ENCODE results near the gene MYO1B.

Gene MYO1B

GRCh38 chr2:191222952-191223351 is 22.3 kb upstream of the MYO1B start:
- Histone ChIP-seq H3K27ac (ENCODE audit: low read depth, low read length) (peak overlapping the region; percentile 32), H3K9me3 (ENCODE audit: control insufficient read depth in 5 of 5, low read length in 5 of 5) (no peaks in the 10 kb centered on the region), H3K9ac (ENCODE audit: low read length in 5 of 5) (no peak overlapping the region), H3K36me3 (ENCODE audit: control insufficient read depth in 5 of 5, insufficient read depth in 5 of 5, low read length in 5 of 5) (no peaks in the 10 kb centered on the region), H3K4me3 (ENCODE audit: low read depth in 1 of 5, low read length in 5 of 5) (no peak overlapping the region), H3K27me3 (ENCODE audit: control insufficient read depth in 5 of 5, insufficient read depth in 4 of 5, low read length in 5 of 5) (no peaks in the 10 kb centered on the region), H3K4me1 (ENCODE audit: control insufficient read depth in 5 of 5, insufficient read depth in 5 of 5, low read length in 5 of 5) (peaks cover 7 to 19% (median 13%) of the 10 kb centered on the region in 5 donors)

- Histone ChIP-seq H3K9ac (ENCODE audit: low read length in 5 of 5) (no peak overlapping the region), H3K4me3 (ENCODE audit: low read depth in 1 of 5, low read length in 5 of 5) (no peak overlapping the region), H3K27me3 (ENCODE audit: control insufficient read depth in 5 of 5, insufficient read depth in 4 of 5, low read length in 5 of 5) (no peaks in the 10 kb centered on the region), H3K27ac (ENCODE audit: low read depth, low read length) (no peak overlapping the region), H3K36me3 (ENCODE audit: control insufficient read depth in 5 of 5, insufficient read depth in 5 of 5, low read length in 5 of 5) (no peaks in the 10 kb centered on the region), H3K9me3 (ENCODE audit: control insufficient read depth in 5 of 5, low read length in 5 of 5) (no peaks in the 10 kb centered on the region), H3K4me1 (ENCODE audit: control insufficient read depth in 5 of 5, insufficient read depth in 5 of 5, low read length in 5 of 5) (peaks cover 7 to 23% (median 17%) of the 10 kb centered on the region in 5 donors)
Measured at GRCh38 chr2:191225126-191225525, 20.1 kb upstream of the MYO1B start.

- Histone ChIP-seq H3K9ac (ENCODE audit: low read length in 5 of 5) (no peak overlapping the region), H3K4me1 (ENCODE audit: control insufficient read depth in 5 of 5, insufficient read depth in 5 of 5, low read length in 5 of 5) (peaks cover 7 to 23% (median 17%) of the 10 kb centered on the region in 5 donors), H3K27ac (ENCODE audit: low read depth, low read length) (no peak overlapping the region), H3K4me3 (ENCODE audit: low read depth in 1 of 5, low read length in 5 of 5) (no peak overlapping the region), H3K27me3 (ENCODE audit: control insufficient read depth in 5 of 5, insufficient read depth in 4 of 5, low read length in 5 of 5) (no peaks in the 10 kb centered on the region), H3K9me3 (ENCODE audit: control insufficient read depth in 5 of 5, low read length in 5 of 5) (no peaks in the 10 kb centered on the region), H3K36me3 (ENCODE audit: control insufficient read depth in 5 of 5, insufficient read depth in 5 of 5, low read length in 5 of 5) (no peaks in the 10 kb centered on the region)
Measured at GRCh38 chr2:191225690-191226089, 19.5 kb upstream of the MYO1B start.

- Histone ChIP-seq H3K9me3 (ENCODE audit: control insufficient read depth in 5 of 5, low read length in 5 of 5) (no peaks in the 10 kb centered on the region), H3K9ac (ENCODE audit: low read length in 5 of 5) (no peak overlapping the region), H3K4me1 (ENCODE audit: control insufficient read depth in 5 of 5, insufficient read depth in 5 of 5, low read length in 5 of 5) (peaks cover 7 to 23% (median 17%) of the 10 kb centered on the region in 5 donors), H3K36me3 (ENCODE audit: control insufficient read depth in 5 of 5, insufficient read depth in 5 of 5, low read length in 5 of 5) (no peaks in the 10 kb centered on the region), H3K27ac (ENCODE audit: low read depth, low read length) (no peak overlapping the region), H3K4me3 (ENCODE audit: low read depth in 1 of 5, low read length in 5 of 5) (no peak overlapping the region), H3K27me3 (ENCODE audit: control insufficient read depth in 5 of 5, insufficient read depth in 4 of 5, low read length in 5 of 5) (no peaks in the 10 kb centered on the region)
Measured at GRCh38 chr2:191226196-191226595, 19.0 kb upstream of the MYO1B start.

- H3K27me3 ChIP-seq (ENCODE audit: control insufficient read depth in 5 of 5, insufficient read depth in 4 of 5, low read length in 5 of 5) = no peaks in the 10 kb centered on the region
- H3K4me1 ChIP-seq (ENCODE audit: control insufficient read depth in 5 of 5, insufficient read depth in 5 of 5, low read length in 5 of 5) = peaks cover 0 to 16% (median 12%) of the 10 kb centered on the region in 5 donors
- H3K4me3 ChIP-seq (ENCODE audit: low read depth in 1 of 5, low read length in 5 of 5) = no peak overlapping the region
- H3K27ac ChIP-seq (ENCODE audit: low read depth, low read length) = no peak overlapping the region
- no peaks in the 10 kb centered on the region for H3K9me3 ChIP-seq (ENCODE audit: control insufficient read depth in 5 of 5, low read length in 5 of 5)
- no peaks in the 10 kb centered on the region for H3K36me3 ChIP-seq (ENCODE audit: control insufficient read depth in 5 of 5, insufficient read depth in 5 of 5, low read length in 5 of 5)
- H3K9ac ChIP-seq (ENCODE audit: low read length in 5 of 5) = no peak overlapping the region
Measured at GRCh38 chr2:191228333-191228732, 16.9 kb upstream of the MYO1B start.

- Histone ChIP-seq H3K4me1 (ENCODE audit: control insufficient read depth in 5 of 5, insufficient read depth in 5 of 5, low read length in 5 of 5) (peaks cover 0 to 16% (median 11%) of the 10 kb centered on the region in 5 donors), H3K27me3 (ENCODE audit: control insufficient read depth in 5 of 5, insufficient read depth in 4 of 5, low read length in 5 of 5) (no peaks in the 10 kb centered on the region), H3K27ac (ENCODE audit: low read depth, low read length) (no peak overlapping the region)
Measured at GRCh38 chr2:191228861-191229260, 16.3 kb upstream of the MYO1B start.

GRCh38 chr2:191230174-191230573 is 15.0 kb upstream of the MYO1B start:
- Histone ChIP-seq H3K9ac (ENCODE audit: low read length in 5 of 5) (no peak overlapping the region), H3K36me3 (ENCODE audit: control insufficient read depth in 5 of 5, insufficient read depth in 5 of 5, low read length in 5 of 5) (no peaks in the 10 kb centered on the region), H3K9me3 (ENCODE audit: control insufficient read depth in 5 of 5, low read length in 5 of 5) (no peaks in the 10 kb centered on the region), H3K27ac (ENCODE audit: low read depth, low read length) (no peak overlapping the region), H3K4me3 (ENCODE audit: low read depth in 1 of 5, low read length in 5 of 5) (no peak overlapping the region), H3K27me3 (ENCODE audit: control insufficient read depth in 5 of 5, insufficient read depth in 4 of 5, low read length in 5 of 5) (no peaks in the 10 kb centered on the region), H3K4me1 (ENCODE audit: control insufficient read depth in 5 of 5, insufficient read depth in 5 of 5, low read length in 5 of 5) (peaks cover 0 to 16% (median 11%) of the 10 kb centered on the region in 5 donors)

More at GRCh38 chr2:191228861-191229260, 16.3 kb upstream of the MYO1B start:
- Histone ChIP-seq H3K36me3 (ENCODE audit: control insufficient read depth in 5 of 5, insufficient read depth in 5 of 5, low read length in 5 of 5) (no peaks in the 10 kb centered on the region), H3K9me3 (ENCODE audit: control insufficient read depth in 5 of 5, low read length in 5 of 5) (no peaks in the 10 kb centered on the region), H3K9ac (ENCODE audit: low read length in 5 of 5) (no peak overlapping the region), H3K4me3 (ENCODE audit: low read depth in 1 of 5, low read length in 5 of 5) (no peak overlapping the region)

GRCh38 chr2:191231995-191232394 is 13.2 kb upstream of the MYO1B start:
- Histone ChIP-seq H3K36me3 (ENCODE audit: control insufficient read depth in 5 of 5, insufficient read depth in 5 of 5, low read length in 5 of 5) (no peaks in the 10 kb centered on the region), H3K4me1 (ENCODE audit: control insufficient read depth in 5 of 5, insufficient read depth in 5 of 5, low read length in 5 of 5) (peaks cover 0 to 13% (median 8%) of the 10 kb centered on the region in 5 donors), H3K27me3 (ENCODE audit: control insufficient read depth in 5 of 5, insufficient read depth in 4 of 5, low read length in 5 of 5) (no peaks in the 10 kb centered on the region), H3K9ac (ENCODE audit: low read length in 5 of 5) (no peak overlapping the region), H3K9me3 (ENCODE audit: control insufficient read depth in 5 of 5, low read length in 5 of 5) (no peaks in the 10 kb centered on the region), H3K4me3 (ENCODE audit: low read depth in 1 of 5, low read length in 5 of 5) (no peak overlapping the region), H3K27ac (ENCODE audit: low read depth, low read length) (no peak overlapping the region)

- peaks cover 0 to 13% (median 8%) of the 10 kb centered on the region in 5 donors for H3K4me1 ChIP-seq (ENCODE audit: control insufficient read depth in 5 of 5, insufficient read depth in 5 of 5, low read length in 5 of 5)
- no peaks in the 10 kb centered on the region for H3K9me3 ChIP-seq (ENCODE audit: control insufficient read depth in 5 of 5, low read length in 5 of 5)
- H3K4me3 ChIP-seq (ENCODE audit: low read depth in 1 of 5, low read length in 5 of 5) = no peak overlapping the region
- H3K27ac ChIP-seq (ENCODE audit: low read depth, low read length) = no peak overlapping the region
- H3K27me3 ChIP-seq (ENCODE audit: control insufficient read depth in 5 of 5, insufficient read depth in 4 of 5, low read length in 5 of 5) = no peaks in the 10 kb centered on the region
- no peak overlapping the region for H3K9ac ChIP-seq (ENCODE audit: low read length in 5 of 5)
- no peaks in the 10 kb centered on the region for H3K36me3 ChIP-seq (ENCODE audit: control insufficient read depth in 5 of 5, insufficient read depth in 5 of 5, low read length in 5 of 5)
Measured at GRCh38 chr2:191233533-191233932, 11.7 kb upstream of the MYO1B start.

- H3K9me3 ChIP-seq (ENCODE audit: control insufficient read depth in 5 of 5, low read length in 5 of 5) = no peaks in the 10 kb centered on the region
- no peaks in the 10 kb centered on the region for H3K27me3 ChIP-seq (ENCODE audit: control insufficient read depth in 5 of 5, insufficient read depth in 4 of 5, low read length in 5 of 5)
- H3K4me3 ChIP-seq (ENCODE audit: low read depth in 1 of 5, low read length in 5 of 5) = no peak overlapping the region
- no peaks in the 10 kb centered on the region for H3K36me3 ChIP-seq (ENCODE audit: control insufficient read depth in 5 of 5, insufficient read depth in 5 of 5, low read length in 5 of 5)
- no peak overlapping the region for H3K9ac ChIP-seq (ENCODE audit: low read length in 5 of 5)
- no peak overlapping the region for H3K27ac ChIP-seq (ENCODE audit: low read depth, low read length)
- H3K4me1 ChIP-seq (ENCODE audit: control insufficient read depth in 5 of 5, insufficient read depth in 5 of 5, low read length in 5 of 5) = peaks cover 0 to 8% (median 7%) of the 10 kb centered on the region in 5 donors
Measured at GRCh38 chr2:191234376-191234775, 10.8 kb upstream of the MYO1B start.

GRCh38 chr2:191240871-191241270 is 4.3 kb upstream of the MYO1B start:
- Histone ChIP-seq H3K27ac (ENCODE audit: low read depth, low read length) (no peak overlapping the region), H3K4me1 (ENCODE audit: control insufficient read depth in 5 of 5, insufficient read depth in 5 of 5, low read length in 5 of 5) (peaks cover 0 to 11% (median 6%) of the 10 kb centered on the region in 5 donors), H3K4me3 (ENCODE audit: low read depth in 1 of 5, low read length in 5 of 5) (no peak overlapping the region), H3K27me3 (ENCODE audit: control insufficient read depth in 5 of 5, insufficient read depth in 4 of 5, low read length in 5 of 5) (no peaks in the 10 kb centered on the region), H3K9me3 (ENCODE audit: control insufficient read depth in 5 of 5, low read length in 5 of 5) (peaks cover 0 to 6% (median 0%) of the 10 kb centered on the region in 5 donors), H3K36me3 (ENCODE audit: control insufficient read depth in 5 of 5, insufficient read depth in 5 of 5, low read length in 5 of 5) (no peaks in the 10 kb centered on the region), H3K9ac (ENCODE audit: low read length in 5 of 5) (no peak overlapping the region)
